GM23338 (cell line): ENCODE results near the gene FBXL4. TPM values are rescaled to one million over a fixed set of nuclear protein-coding genes. Genes with fewer than 3 reads are reported as not detected.
A peak's percentile ranks its signal among the peaks of the same experiment; 100 is the strongest.

ENCODE experiments used
- ATAC-seq: fragments of 200-7000 bp; cut with Tn5 transposase; 3 replicates; pipeline ENCODE4 v1.9.1; 2020
- DNase-seq: peaks from one replicate; pipeline ENCODE4 v3.0.0-alpha.2; 2015; ENCODE audit warnings: low spot score
- H2AFZ ChIP-seq: fragments of 200-600 bp; sonication (generic); 2 replicates; pipeline ENCODE4 v1.8.0; 2016; ENCODE audit warnings: antibody characterized with exemption, mild to moderate bottlenecking, moderate library complexity
- H3F3A ChIP-seq: fragments of 200-600 bp; sonication (generic); replicated peaks from 2 replicates; pipeline ENCODE4 v1.8.0; 2017; ENCODE audit warnings: antibody characterized with exemption, mixed run types, low read depth
- H3K27ac ChIP-seq: fragments of 200-600 bp; sonication (generic); 2 replicates; pipeline ENCODE4 v1.6.1; 2016; ENCODE audit warnings: low read depth
- H3K27me3 ChIP-seq: fragments of 200-600 bp; sonication (generic); 2 replicates; pipeline ENCODE4 v1.8.0; 2016; ENCODE audit warnings: mild to moderate bottlenecking, mixed run types, moderate library complexity; ENCODE audit not compliant: insufficient read depth
- H3K36me3 ChIP-seq: fragments of 200-600 bp; sonication (generic); 2 replicates; pipeline ENCODE4 v1.8.0; 2016; ENCODE audit warnings: mild to moderate bottlenecking; ENCODE audit not compliant: insufficient read depth
- H3K4me1 ChIP-seq: fragments of 200-600 bp; sonication (generic); 2 replicates; pipeline ENCODE4 v1.8.0; 2016; ENCODE audit warnings: mild to moderate bottlenecking, moderate library complexity; ENCODE audit not compliant: insufficient read depth
- H3K4me2 ChIP-seq: fragments of 200-600 bp; sonication (generic); 2 replicates; pipeline ENCODE4 v1.7.1; 2017; ENCODE audit warnings: mixed run types
- H3K4me3 ChIP-seq: fragments of 200-600 bp; sonication (generic); 2 replicates; pipeline ENCODE4 v1.6.1; 2016; ENCODE audit warnings: mixed run types
- H3K79me2 ChIP-seq: fragments of 200-600 bp; sonication (generic); replicated peaks from 2 replicates; pipeline ENCODE4 v1.8.0; 2017; ENCODE audit warnings: mild to moderate bottlenecking; ENCODE audit not compliant: insufficient read depth
- H3K9me2 ChIP-seq: fragments of 200-600 bp; sonication (generic); 2 replicates; pipeline ENCODE4 v1.8.0; 2017; ENCODE audit not compliant: insufficient read depth
- H4K20me1 ChIP-seq: fragments of 200-600 bp; sonication (generic); replicated peaks from 2 replicates; pipeline ENCODE4 v1.8.0; 2017; ENCODE audit warnings: mild to moderate bottlenecking; ENCODE audit not compliant: insufficient read depth
- H3K27ac Mint-ChIP-seq: 2 replicates; pipeline ENCODE4 v1.8.0; 2020; ENCODE audit warnings: inconsistent platforms, mild to moderate bottlenecking, moderate library complexity, mixed read lengths
- H3K27me3 Mint-ChIP-seq: 3 replicates; pipeline ENCODE4 v1.8.0; 2022; ENCODE audit warnings: low read depth, mild to moderate bottlenecking, moderate library complexity, mixed read lengths, inconsistent platforms; ENCODE audit not compliant: insufficient read depth, poor library complexity
- H3K36me3 Mint-ChIP-seq: 3 replicates; pipeline ENCODE4 v1.8.0; 2021; ENCODE audit warnings: low read depth, mild to moderate bottlenecking, inconsistent platforms, moderate library complexity, mixed read lengths
- H3K4me1 Mint-ChIP-seq: 3 replicates; pipeline ENCODE4 v1.8.0; 2020; ENCODE audit warnings: mild to moderate bottlenecking, inconsistent platforms, mixed read lengths
- H3K4me3 Mint-ChIP-seq: 3 replicates; pipeline ENCODE4 v1.8.0; 2021; ENCODE audit warnings: moderate library complexity, mild to moderate bottlenecking, inconsistent platforms, mixed read lengths
- H3K9me3 Mint-ChIP-seq: 3 replicates; pipeline ENCODE4 v1.8.0; 2020; ENCODE audit warnings: moderate library complexity, mild to moderate bottlenecking, inconsistent platforms, mixed read lengths
- CREB1 ChIP-seq: fragments of 250-450 bp; sonication (Bioruptor Pico); IDR thresholded peaks from 2 replicates; pipeline ENCODE4 v1.5.0; 2020; ENCODE audit warnings: low read depth, mild to moderate bottlenecking, moderate library complexity
- EZH2 ChIP-seq: fragments of 200-600 bp; sonication (generic); IDR thresholded peaks from one replicate; pipeline ENCODE4 v1.8.0; 2017; ENCODE audit warnings: antibody characterized with exemption, mild to moderate bottlenecking, low read depth; ENCODE audit not compliant: unreplicated experiment
- JUNB ChIP-seq: IDR thresholded peaks from one replicate; pipeline ENCODE4 v1.6.1; 2016; ENCODE audit warnings: antibody characterized with exemption; ENCODE audit not compliant: unreplicated experiment
- NANOG ChIP-seq: IDR thresholded peaks from 2 replicates; pipeline ENCODE4 v1.6.1; 2016; ENCODE audit warnings: antibody characterized with exemption, borderline replicate concordance
- STAT1 ChIP-seq: IDR thresholded peaks from one replicate; pipeline ENCODE4 v1.6.1; 2016; ENCODE audit warnings: antibody characterized with exemption; ENCODE audit not compliant: unreplicated experiment
- polyA plus RNA-seq: library from polyadenylated mRNA; unstranded; fragments of >200 nt; fragmentation: Nextera tagmentation; extraction: Ambion mirVana; gene quantifications from 2 replicates; pipeline ENCODE4 v1.2.1, GENCODE V29; 2016
- total RNA-seq: library from RNA; depleted of rRNA; stranded (reverse); fragments of >200 nt; shearing (Covaris generic); gene quantifications from 2 replicates; pipeline ENCODE4 v1.2.3, GENCODE V29; 2014
- TF ChIP-seq, protein P1 (sequence below), 2 experiments: fragments of 200-600 bp in 1 of 2; sonication (generic) in 1 of 2; conservative IDR thresholded peaks; 2 replicates each; pipeline versions ENCODE4 v1.5.1 to v1.6.1; 2016 to 2017; ENCODE audit warnings: antibody characterized with exemption in 2 of 2, low read depth in 2 of 2, mild to moderate bottlenecking in 2 of 2, moderate library complexity in 1 of 2
- TF ChIP-seq, protein P2 (sequence below): IDR thresholded peaks from 2 replicates; pipeline ENCODE4 v1.6.1; 2016; ENCODE audit warnings: antibody characterized with exemption
- TF ChIP-seq, protein P3 (sequence below): IDR thresholded peaks from one replicate; pipeline ENCODE4 v1.6.1; 2018; ENCODE audit warnings: antibody characterized with exemption; ENCODE audit not compliant: unreplicated experiment

The FBXL4 gene
- total and polyA plus RNA-seq, 2 experiments from 2014 or later = 8.5 to 23.4 TPM

DNA sequence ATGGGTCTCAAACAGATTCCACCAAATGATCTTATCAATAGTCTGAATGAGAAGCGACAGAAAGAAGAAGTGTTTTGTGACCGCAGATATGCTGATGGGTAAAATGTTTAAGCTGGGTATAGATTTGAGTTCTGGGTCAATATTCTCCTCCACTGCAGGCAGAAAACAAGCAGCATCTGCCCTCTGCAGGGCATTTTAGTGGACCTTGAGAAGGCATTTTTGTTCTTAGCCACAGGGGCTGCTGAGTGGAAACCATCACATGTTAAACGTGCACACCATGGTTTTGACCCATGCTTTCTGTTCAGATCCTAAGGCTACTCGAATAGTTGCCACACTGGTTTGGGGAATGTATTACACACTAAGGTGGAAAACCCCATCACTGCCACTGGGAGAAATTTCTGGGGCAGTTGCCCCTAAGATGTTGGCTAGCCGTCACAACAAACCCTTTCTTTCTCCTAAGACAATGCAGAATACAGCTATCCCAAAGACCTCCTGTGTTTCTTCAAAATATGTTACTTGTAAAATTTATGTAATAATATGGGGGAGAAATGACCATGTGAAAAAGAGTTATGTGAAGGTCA is 107.9 kb downstream of the FBXL4 start:
- Histone ChIP-seq H3K36me3 (no peaks in the 10 kb centered on the region), H3K4me1 (peaks cover 77% of the 10 kb centered on the region), H2AFZ (no peak overlapping the region), H3K4me3 (no peak overlapping the region), H4K20me1 (no peaks in the 10 kb centered on the region), H3K79me2 (no peaks in the 10 kb centered on the region), H3K9me2 (no peaks in the 10 kb centered on the region), H3K27ac (no peak overlapping the region), H3F3A (peaks cover 13% of the 10 kb centered on the region; the same call in 1 of the 2 replicates), H3K27me3 (peaks cover 99% of the 10 kb centered on the region), H3K4me2 (peak overlapping the region; percentile 17; the same call in 1 of the 2 replicates)
- Mint-ChIP-seq H3K9me3 (no peaks in the 10 kb centered on the region; the same call in 1 of the 3 replicates), H3K27me3 (peaks cover 90% of the 10 kb centered on the region), H3K4me3 (no peak overlapping the region), H3K4me1 (peaks cover 54% of the 10 kb centered on the region), H3K36me3 (no peaks in the 10 kb centered on the region), H3K27ac (no peak overlapping the region)
- peak; percentile 60 for DNase-seq
- TF ChIP-seq EZH2 = peak; percentile 25
- TF ChIP-seq, protein P1, sequence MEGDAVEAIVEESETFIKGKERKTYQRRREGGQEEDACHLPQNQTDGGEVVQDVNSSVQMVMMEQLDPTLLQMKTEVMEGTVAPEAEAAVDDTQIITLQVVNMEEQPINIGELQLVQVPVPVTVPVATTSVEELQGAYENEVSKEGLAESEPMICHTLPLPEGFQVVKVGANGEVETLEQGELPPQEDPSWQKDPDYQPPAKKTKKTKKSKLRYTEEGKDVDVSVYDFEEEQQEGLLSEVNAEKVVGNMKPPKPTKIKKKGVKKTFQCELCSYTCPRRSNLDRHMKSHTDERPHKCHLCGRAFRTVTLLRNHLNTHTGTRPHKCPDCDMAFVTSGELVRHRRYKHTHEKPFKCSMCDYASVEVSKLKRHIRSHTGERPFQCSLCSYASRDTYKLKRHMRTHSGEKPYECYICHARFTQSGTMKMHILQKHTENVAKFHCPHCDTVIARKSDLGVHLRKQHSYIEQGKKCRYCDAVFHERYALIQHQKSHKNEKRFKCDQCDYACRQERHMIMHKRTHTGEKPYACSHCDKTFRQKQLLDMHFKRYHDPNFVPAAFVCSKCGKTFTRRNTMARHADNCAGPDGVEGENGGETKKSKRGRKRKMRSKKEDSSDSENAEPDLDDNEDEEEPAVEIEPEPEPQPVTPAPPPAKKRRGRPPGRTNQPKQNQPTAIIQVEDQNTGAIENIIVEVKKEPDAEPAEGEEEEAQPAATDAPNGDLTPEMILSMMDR (conservative IDR thresholded peaks at IDR 0.05; ENCODE audit: low read depth in 2 of 2) = peak; percentile 64 to 76
- no peak for TF ChIP-seq STAT1
- ATAC-seq = no peak

DNA sequence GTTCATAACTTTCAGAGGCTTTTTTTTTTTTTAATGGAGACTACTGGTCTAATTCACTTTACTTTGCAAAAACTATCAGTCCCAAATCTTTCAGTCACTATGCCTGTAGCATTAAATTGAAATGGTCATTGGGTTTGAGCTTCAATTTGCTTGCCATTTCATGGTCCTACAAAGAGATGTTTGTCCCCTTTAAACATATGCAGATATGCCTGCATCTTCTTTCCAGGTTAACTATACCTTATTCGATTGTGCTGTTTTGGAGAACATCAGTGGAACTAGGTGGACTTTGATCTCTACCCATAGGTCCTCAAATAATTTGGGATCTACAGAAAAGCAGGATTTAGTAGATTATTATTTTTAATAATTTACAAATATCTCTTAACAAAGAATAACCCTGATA is 108.8 kb downstream of the FBXL4 start:
- H3K27me3 Mint-ChIP-seq = peaks cover 89% of the 10 kb centered on the region
- Histone ChIP-seq H3K36me3 (no peaks in the 10 kb centered on the region), H2AFZ (no peak overlapping the region), H3K4me1 (peaks cover 68% of the 10 kb centered on the region), H3K27me3 (peaks cover 96% of the 10 kb centered on the region), H3K4me3 (no peak overlapping the region), H3K4me2 (no peak overlapping the region), H3F3A (peaks cover 14% of the 10 kb centered on the region; the same call in 1 of the 2 replicates), H3K9me2 (no peaks in the 10 kb centered on the region), H3K27ac (no peak overlapping the region), H3K79me2 (no peaks in the 10 kb centered on the region), H4K20me1 (no peaks in the 10 kb centered on the region)
- H3K27ac Mint-ChIP-seq = no peak overlapping the region
- H3K36me3 Mint-ChIP-seq = no peaks in the 10 kb centered on the region
- DNase-seq (no peak), ATAC-seq (no peak)
- no peak for TF ChIP-seq CREB1 (CRISPR knock-in tag)
- TF ChIP-seq, protein P2, sequence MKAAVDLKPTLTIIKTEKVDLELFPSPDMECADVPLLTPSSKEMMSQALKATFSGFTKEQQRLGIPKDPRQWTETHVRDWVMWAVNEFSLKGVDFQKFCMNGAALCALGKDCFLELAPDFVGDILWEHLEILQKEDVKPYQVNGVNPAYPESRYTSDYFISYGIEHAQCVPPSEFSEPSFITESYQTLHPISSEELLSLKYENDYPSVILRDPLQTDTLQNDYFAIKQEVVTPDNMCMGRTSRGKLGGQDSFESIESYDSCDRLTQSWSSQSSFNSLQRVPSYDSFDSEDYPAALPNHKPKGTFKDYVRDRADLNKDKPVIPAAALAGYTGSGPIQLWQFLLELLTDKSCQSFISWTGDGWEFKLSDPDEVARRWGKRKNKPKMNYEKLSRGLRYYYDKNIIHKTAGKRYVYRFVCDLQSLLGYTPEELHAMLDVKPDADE = no peak
- no peak for TF ChIP-seq JUNB
- TF ChIP-seq, protein P3, sequence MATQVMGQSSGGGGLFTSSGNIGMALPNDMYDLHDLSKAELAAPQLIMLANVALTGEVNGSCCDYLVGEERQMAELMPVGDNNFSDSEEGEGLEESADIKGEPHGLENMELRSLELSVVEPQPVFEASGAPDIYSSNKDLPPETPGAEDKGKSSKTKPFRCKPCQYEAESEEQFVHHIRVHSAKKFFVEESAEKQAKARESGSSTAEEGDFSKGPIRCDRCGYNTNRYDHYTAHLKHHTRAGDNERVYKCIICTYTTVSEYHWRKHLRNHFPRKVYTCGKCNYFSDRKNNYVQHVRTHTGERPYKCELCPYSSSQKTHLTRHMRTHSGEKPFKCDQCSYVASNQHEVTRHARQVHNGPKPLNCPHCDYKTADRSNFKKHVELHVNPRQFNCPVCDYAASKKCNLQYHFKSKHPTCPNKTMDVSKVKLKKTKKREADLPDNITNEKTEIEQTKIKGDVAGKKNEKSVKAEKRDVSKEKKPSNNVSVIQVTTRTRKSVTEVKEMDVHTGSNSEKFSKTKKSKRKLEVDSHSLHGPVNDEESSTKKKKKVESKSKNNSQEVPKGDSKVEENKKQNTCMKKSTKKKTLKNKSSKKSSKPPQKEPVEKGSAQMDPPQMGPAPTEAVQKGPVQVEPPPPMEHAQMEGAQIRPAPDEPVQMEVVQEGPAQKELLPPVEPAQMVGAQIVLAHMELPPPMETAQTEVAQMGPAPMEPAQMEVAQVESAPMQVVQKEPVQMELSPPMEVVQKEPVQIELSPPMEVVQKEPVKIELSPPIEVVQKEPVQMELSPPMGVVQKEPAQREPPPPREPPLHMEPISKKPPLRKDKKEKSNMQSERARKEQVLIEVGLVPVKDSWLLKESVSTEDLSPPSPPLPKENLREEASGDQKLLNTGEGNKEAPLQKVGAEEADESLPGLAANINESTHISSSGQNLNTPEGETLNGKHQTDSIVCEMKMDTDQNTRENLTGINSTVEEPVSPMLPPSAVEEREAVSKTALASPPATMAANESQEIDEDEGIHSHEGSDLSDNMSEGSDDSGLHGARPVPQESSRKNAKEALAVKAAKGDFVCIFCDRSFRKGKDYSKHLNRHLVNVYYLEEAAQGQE = no peak
- TF ChIP-seq EZH2 = peak; percentile 9
- TF ChIP-seq NANOG = no peak
- no peak overlapping the region for H3K4me3 Mint-ChIP-seq
- no peaks in the 10 kb centered on the region; the same call in 1 of the 3 replicates for H3K9me3 Mint-ChIP-seq
- peaks cover 46% of the 10 kb centered on the region for H3K4me1 Mint-ChIP-seq
